HG03342 (cell line): Measurements from ENCODE around the gene DAZAP2.
"Not testable (repeated sequence)": the region's sequence is repeated elsewhere in the genome, so short reads cannot be mapped to it uniquely, and the experiment has no call there.

Experiments
- ATAC-seq: cut with Tn5 transposase; IDR thresholded peaks from one replicate; pipeline ENCODE4 v1.9.1; 2021; ENCODE audit warnings: mild to moderate bottlenecking, moderate library complexity; ENCODE audit not compliant: unreplicated experiment

DAZAP2 gene

GRCh38 chr12:51246254-51246853 lies 7.7 kb downstream of the DAZAP2 start:
- no peak for ATAC-seq

- ATAC-seq, result no peak
Observed at GRCh38 chr12:51247523-51248206, 9.0 kb downstream of the DAZAP2 start.

- ATAC-seq, result no peak
Observed at GRCh38 chr12:51253276-51253675, 14.7 kb downstream of the DAZAP2 start.

GRCh38 chr12:51254536-51254935 lies 15.9 kb downstream of the DAZAP2 start:
- no peak for ATAC-seq

- ATAC-seq, result not testable (repeated sequence)
Observed at GRCh38 chr12:51259600-51259999, 21.0 kb downstream of the DAZAP2 start.

GRCh38 chr12:51262758-51263177 lies 24.1 kb downstream of the DAZAP2 start:
- no peak for ATAC-seq

- ATAC-seq, result no peak
Observed at GRCh38 chr12:51263341-51263740, 24.7 kb downstream of the DAZAP2 start.

GRCh38 chr12:51264297-51264696 lies 25.7 kb downstream of the DAZAP2 start:
- no peak for ATAC-seq

GRCh38 chr12:51265024-51265423 lies 26.4 kb downstream of the DAZAP2 start:
- peak; percentile 50 for ATAC-seq

- peak; percentile 19 for ATAC-seq
Observed at GRCh38 chr12:51269174-51270066, 30.8 kb downstream of the DAZAP2 start.

GRCh38 chr12:51270067-51270950 lies 31.7 kb downstream of the DAZAP2 start, which contains the start of gene SMAGP:
Gene SMAGP, minus strand, starts transcription at chr12:51270415. Its CDS starts 1,137 bp downstream, at chr12:51269278.
- ATAC-seq, result peak; percentile 79

GRCh38 chr12:51270951-51271518 lies 32.4 kb downstream of the DAZAP2 start:
- no peak for ATAC-seq

GRCh38 chr12:51272810-51273209 lies 34.2 kb downstream of the DAZAP2 start:
- not testable (repeated sequence) for ATAC-seq

- ATAC-seq, result no peak
Observed at GRCh38 chr12:51275088-51275487, 36.5 kb downstream of the DAZAP2 start.

GRCh38 chr12:51281202-51281924 lies 42.7 kb downstream of the DAZAP2 start:
- ATAC-seq, result no peak

- ATAC-seq, result no peak
Observed at GRCh38 chr12:51285843-51286242, 47.2 kb downstream of the DAZAP2 start.

- not testable (repeated sequence) for ATAC-seq
Observed at GRCh38 chr12:51291603-51292513, 53.2 kb downstream of the DAZAP2 start.
